M059J (cell line): ENCODE results near the gene MIPEP. TPM values are rescaled to one million over a fixed set of nuclear protein-coding genes. Genes with fewer than 3 reads are reported as not detected.

Experiments used
- DNase-seq: peaks from one replicate; pipeline ENCODE4 v3.0.0-alpha.2; 2012; ENCODE audit warnings: low read depth
- total RNA-seq: library from RNA; depleted of rRNA; stranded (reverse); fragments of >200 nt; shearing (Covaris generic); gene quantifications from 2 replicates; pipeline ENCODE4 v1.2.3, GENCODE V29; 2014

MIPEP gene
- total RNA-seq, 1 experiment from 2014 or later: 11.5 TPM

DNA sequence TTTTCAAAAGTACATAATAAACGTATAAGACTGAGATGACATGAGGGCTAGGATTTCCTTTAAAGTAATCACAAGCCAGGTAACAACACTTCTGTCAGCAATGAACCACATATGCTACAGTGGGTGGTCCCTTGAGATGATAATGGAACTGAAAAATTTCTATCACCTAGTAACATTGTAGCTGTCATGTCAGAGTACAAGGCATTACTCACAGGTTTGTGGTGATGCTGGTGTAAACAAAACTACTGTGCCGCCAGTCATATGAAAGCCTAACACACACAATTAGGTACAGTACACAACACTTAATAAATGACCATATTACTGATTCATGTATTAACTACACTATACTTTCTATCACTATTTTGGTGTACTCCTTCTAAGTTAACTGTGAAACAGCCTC, 36.8 kb downstream of the MIPEP start:
- DNase-seq: peak; percentile 32

- DNase-seq: no peak
Measured at GRCh38 chr13:23851106-23851505, 38.1 kb downstream of the MIPEP start.

DNA sequence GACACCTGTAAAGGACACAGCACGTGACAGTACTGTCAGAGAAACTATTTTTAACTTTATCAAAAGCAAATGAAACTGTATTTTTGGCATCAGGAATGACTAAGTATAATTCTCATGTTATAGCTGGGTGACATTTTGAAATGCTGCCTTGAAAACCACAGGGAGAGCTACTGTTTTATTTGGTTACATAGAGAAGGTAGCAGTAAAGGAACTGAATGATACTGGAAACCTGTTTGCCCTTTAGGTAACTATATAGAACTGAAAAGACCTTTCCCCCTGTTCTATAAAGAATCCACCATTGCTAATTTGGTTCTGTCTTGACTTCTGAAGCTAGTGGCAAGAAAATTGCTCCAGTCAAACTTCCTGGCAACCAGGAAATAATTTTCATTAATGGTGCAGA, 39.1 kb downstream of the MIPEP start:
- DNase-seq: no peak

GRCh38 chr13:23849670-23850069, 39.5 kb downstream of the MIPEP start:
- no peak for DNase-seq

GRCh38 chr13:23848646-23849141, 40.5 kb downstream of the MIPEP start:
- no peak for DNase-seq

GRCh38 chr13:23848019-23848418, 41.2 kb downstream of the MIPEP start:
- DNase-seq: no peak

- DNase-seq: no peak
Measured at GRCh38 chr13:23847497-23847896, 41.7 kb downstream of the MIPEP start.

GRCh38 chr13:23845105-23845725, 44.0 kb downstream of the MIPEP start:
- no peak for DNase-seq

- no peak for DNase-seq
Measured at GRCh38 chr13:23844132-23844531, 45.1 kb downstream of the MIPEP start.

GRCh38 chr13:23843436-23843835, 45.8 kb downstream of the MIPEP start:
- DNase-seq: no peak

GRCh38 chr13:23842406-23842805, 46.8 kb downstream of the MIPEP start:
- no peak for DNase-seq

DNA sequence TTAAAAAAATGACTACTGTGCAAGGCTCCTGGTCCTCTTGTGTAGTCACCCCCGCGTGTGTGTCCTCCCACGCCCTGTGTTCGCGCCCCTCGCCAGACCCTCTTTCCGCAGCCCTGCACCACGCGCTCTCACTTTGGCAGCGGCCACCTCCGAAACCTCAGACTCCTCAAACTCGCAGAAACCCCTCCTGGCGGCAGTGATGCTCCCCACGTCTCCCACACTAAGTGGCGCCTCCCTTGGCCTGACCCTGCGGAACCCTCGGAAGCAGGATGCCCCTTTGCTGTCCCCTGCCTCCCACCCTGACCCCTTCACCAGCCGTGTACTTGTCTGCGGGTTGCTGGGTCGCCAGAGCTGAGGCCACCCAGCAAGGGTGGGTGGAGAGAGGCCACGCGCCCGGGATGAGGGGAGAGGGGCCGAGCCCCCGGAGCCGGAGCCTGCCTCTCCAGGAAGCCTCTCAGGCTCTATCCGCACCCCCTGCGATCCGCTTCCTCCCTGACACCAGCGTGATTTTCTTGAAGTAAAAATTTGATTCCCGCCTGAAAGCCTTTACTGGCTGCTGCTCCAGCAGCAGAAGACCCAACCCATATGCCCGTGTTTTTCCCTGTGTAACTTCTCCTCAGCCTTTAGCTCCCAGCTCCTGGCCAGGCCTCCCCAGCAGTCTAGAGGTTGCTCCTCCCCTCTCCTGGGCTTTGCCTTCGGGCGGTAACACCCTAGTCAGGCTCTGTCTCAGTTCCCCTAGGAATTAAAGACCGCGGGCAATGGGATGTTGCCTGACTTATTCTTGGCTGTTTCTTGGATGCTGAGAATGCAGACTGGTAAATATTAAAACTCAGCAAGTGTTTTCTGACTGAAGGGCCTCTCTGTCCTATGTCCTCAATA, 55.2 kb downstream of the MIPEP start:
- no peak for DNase-seq

- DNase-seq: peak; percentile 39
Measured at GRCh38 chr13:23828866-23829265, 60.3 kb downstream of the MIPEP start.

GRCh38 chr13:23828086-23828485, 61.1 kb downstream of the MIPEP start:
- DNase-seq: no peak

- no peak for DNase-seq
Measured at GRCh38 chr13:23825179-23825578, 64.0 kb downstream of the MIPEP start.

GRCh38 chr13:23824371-23824770, 64.8 kb downstream of the MIPEP start:
- no peak for DNase-seq

DNA sequence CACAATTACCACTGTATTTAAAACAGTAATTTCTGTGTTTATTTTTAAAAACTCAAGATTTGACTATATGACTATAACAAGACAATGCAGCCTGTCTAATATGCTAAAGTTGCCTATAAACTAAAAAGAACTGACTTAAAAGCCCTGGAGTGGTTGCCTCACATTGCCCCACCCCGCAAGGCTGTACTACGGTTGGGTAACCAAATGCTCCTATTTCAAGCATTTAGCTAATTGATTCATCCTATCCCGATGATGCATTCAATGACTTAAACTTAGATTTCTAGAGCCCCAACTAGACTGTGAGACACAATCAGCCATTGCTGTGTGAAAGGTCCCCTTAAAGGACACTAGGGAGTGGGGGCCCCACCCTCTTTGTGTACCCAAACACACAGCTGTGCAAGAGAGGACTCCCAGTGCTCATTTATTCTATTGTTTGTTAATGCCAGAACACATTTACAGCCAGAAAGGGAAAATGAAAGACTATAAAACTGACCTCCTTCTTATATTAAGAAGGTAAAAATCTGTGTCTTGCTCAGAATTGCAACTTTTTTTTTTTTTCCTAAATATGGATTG, 66.9 kb downstream of the MIPEP start:
- no peak for DNase-seq

- no peak for DNase-seq
Measured at GRCh38 chr13:23820530-23820929, 68.7 kb downstream of the MIPEP start.

DNA sequence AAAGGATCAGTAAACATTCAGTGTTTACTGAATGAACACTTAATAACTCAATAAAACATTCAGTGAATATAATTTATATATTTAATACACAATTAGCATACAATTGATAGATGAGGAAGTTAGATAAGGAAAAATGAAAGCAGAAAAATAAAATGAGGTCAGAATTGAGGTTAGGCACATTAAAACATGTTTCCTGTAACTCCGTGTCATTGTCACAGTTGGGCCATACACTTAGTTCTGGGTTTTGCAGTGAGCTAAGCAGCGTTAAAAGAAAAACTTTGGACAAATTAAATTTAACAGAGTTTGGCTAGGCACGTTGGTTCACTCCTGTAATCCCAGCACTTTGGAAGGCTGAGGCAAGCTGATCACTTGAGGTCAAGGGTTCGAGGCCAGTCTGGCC, 71.4 kb downstream of the MIPEP start:
- DNase-seq: no peak

- no peak for DNase-seq
Measured at GRCh38 chr13:23817136-23817535, 72.1 kb downstream of the MIPEP start.

DNA sequence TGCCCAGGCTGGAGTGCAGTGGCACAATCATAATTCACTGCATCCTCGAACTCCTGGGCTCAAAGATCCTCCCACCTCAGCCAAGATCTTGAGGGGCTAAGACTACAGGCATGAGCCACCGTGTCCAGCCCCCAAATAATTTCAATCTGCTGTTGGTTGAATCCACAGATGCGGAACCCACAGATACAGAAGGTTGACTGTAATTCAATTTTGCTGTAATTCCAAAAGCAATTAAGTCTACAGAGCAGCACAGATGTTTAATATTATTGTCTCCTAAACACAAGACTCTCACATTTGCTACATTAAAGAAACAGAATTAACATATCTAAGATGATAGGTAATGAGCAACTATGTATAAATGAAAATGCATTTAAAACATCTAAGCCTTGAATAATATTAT, 75.6 kb downstream of the MIPEP start:
- no peak for DNase-seq

DNA sequence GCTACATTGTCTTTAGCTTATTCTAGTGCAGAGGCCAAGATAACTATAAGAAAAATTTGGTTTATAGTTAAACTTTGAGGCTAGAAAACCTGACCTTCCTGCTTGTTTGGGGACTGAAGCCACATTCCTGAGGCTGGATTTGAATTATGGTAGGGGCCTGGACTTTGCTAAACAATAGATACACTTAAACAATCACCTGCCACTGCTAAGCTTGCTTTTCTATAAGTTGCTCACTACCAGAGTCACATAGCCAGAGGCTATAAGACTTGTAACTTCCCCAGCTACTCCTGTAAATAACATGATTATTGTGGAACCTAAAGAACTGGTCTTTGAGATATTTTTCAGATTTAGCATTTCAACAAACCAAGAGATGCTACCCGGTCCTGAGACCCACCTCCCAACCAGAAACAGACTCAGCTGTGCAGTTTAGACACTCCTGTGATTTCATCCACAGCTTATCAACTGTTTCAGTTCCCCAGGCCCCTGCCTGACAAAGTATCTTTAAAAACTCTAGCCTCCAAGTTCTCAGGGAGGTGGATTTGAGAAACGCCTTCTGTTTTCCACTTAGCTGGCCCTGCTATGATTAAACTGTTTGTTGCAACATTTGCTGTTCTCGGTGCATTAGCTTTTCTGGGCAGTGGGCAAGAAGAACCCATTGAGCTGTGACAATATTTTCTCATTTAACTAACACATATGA, 77.7 kb downstream of the MIPEP start:
- no peak for DNase-seq
